Activated gamma-delta T cell treated with anti-CD3 and anti-CD28 coated beads, Interleukin-2, amount 50 U/mL, for 16 hours (primary cell): ENCODE measurements around the gene CETP.
"Not testable (repeated sequence)": the region's sequence is repeated elsewhere in the genome, so short reads cannot be mapped to it uniquely, and the experiment has no call there.

Source experiments
- DNase-seq: peaks from one replicate; pipeline ENCODE4 v3.0.0-alpha.2; 2020; ENCODE audit warnings: low read depth

Gene CETP

DNA sequence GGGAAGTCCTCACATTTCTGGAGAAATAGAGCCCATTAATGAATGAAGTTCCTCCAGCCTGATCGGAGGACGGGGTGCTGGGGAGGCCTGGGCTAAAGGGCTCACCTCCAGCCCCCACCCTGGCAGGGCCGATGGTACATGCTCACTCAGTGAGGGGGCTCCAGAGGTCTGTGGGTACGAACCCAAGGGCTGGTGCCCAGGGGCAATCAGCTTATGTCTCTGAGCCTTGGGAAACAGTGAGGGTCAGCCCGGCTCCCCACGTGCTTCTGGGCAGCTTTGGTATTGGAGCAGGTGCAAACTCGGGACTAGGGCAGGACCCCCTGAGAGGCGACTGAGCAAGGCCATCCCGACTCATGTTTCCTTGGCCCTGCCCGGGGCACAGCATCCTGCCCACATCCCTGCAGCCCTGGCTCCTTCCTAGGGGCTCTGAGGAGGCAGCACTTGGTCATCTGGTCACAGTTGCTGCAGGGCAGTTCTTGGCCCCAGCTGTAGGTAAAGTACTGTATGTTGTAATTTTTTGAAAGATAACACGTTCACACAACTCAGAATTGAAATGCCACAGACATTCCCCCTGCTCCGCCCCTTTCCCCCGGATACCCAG, 969 bp upstream of the CETP start:
- no peak for DNase-seq

DNA sequence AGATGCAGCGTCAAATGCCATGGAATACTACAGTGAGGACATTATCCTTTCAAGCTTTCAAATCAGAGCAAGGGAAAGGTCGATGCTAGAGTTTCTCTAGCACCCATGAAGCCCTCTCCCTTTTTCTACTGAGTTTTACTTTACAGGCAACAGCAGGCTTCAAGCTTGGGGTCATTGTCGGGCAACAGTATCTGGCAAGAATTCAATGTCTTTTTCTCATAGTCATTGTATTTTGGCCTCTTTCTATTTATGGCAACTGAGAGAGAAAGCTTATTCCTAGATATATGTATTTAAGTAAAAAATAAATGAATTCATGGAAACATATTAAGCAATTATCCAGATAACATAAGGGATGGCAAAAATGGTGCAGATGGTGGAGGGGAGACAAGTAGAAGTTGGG, 364 bp upstream of the CETP start:
- DNase-seq, result no peak

DNA sequence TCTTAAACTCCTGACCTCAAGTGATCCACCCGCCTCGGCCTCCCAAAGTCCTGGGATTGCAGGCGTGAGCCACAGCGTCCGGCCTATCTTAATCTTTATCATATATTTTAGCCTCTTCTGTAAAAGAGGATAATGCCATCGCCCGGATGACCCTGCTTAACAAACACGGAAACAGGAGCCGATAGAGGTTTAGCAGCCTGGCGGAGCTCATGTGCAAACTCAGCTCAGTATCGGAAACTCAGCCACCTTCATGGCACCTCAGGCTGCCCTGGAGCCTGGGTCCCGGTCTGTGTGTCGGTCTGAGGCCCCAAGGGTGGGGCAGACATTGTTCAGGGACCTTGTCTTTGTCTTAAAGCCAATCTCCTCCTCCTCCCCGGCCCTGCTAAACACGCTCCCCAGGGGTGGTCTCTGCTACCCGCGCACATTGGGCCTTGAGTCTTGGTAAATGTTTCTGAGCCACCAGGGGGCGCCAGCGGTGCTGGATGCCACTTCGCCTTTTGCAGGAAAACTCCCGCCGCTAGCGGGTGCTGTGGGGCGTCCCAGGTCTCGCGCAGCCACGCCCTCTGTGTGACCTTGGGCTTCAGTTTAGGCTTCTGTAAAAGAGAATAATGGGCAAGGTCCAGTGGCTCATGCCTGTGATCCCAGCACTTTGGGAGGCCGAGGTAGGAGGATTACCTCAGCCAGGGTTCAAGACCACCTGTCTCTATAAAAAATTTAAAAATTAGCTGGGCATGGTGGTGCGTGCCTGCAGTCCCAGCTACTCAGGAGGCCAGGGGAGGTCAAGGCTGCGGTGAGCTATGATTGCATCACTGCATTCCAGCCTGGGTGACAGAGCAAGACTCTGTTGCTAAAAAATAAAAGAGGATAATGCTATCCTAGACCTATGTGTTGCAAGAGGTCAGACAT, 2.7 kb downstream of the CETP start:
- peak; percentile 95 for DNase-seq

DNA sequence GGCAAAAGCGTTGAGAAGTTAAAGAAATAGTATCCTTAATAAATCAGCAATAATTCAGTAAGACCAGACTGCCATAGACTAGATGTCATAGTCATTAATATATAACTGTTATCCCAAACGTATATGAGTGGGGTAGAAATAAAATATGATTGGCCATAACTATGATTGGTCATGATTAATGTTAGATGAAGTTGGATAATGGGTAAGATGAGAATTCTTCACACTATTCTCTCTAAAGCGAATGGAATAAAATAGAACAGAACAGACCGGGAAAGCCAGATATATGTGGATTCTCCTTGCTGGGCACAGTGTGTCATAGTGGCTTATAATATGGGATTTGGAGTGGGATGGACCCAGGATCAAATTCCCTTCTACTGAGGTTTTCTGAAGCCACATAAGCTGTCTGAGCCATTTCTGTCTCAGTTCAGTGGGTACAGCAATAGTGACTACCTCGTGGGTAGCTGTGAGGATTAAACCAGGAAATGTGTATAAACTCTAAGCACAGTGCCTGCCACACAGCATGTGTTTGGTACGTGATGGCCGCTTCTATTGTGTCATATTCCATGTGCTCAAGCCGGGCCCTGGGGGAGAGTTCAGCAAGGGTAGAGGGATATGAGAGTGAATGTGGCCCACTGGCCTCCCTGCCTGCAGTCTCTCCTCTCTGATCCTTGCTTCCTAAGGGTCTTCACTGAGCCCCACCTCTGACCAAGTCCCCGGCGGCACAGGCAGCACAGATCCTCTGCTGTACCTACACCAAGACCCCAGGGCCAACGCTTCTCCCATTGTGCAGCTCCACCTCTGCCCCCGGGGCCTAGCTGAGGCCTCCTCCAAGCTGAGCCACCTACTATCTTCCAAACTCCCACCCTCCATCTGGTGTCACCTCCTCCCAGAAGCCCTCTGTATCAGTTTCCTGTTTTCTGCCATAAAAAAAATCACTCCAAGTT, 3.7 kb downstream of the CETP start:
- no peak for DNase-seq

DNA sequence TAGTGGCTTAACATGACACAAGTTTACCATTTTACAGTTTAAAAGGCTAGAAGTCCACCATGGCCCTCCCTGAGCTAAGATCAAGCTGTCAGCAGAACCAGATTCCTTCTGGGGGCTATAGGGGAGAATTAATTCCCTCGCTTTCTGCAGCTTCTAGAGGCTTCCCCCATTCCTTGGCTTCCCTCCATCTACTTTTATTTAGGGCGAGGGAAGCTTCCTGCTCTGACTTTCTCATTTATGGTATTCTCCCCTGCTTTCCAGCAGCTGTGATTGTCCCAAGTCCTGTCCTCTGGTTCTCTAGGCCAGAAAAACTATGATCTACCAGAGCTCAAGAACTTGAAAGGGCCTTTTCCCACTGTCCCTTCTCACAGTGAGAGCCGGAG, 4.3 kb downstream of the CETP start:
- no peak for DNase-seq

DNA sequence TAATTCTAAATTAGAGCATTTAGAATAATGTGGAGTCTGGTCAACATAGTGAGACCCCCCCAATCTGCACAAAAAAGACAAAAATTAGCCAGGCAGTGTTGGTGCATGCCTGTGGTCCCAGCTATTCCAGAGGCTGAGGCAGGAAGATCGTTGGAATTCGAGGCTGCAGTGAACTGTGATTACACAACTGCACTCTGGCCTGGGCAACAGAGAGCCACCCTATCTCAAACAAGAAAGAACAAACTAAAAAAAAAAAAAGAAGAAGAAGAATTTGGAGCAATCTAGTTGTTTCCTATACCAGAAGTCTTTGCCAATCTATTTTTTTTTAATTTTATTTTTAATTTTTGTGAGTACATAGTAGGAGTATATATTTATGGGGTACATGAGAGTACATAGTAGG, 6.0 kb downstream of the CETP start:
- DNase-seq, result no peak

DNA sequence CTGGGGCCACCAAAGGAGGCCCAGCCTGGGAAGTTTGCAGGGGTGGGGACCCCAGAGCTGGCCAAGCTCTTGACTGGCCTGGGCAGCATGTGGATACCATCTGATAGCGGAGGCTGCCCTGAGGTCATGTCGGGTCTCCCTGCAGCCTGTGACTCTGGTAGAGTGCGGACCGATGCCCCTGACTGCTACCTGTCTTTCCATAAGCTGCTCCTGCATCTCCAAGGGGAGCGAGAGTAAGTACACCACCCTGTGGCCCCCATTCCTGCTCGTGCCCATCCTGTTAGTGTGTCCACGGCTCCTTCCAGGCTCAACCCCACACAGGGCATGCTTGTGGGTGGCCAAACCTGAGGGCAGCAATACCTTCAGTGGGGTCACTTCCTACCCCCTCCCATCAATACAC, 8.0 kb downstream of the CETP start:
- DNase-seq, result no peak

DNA sequence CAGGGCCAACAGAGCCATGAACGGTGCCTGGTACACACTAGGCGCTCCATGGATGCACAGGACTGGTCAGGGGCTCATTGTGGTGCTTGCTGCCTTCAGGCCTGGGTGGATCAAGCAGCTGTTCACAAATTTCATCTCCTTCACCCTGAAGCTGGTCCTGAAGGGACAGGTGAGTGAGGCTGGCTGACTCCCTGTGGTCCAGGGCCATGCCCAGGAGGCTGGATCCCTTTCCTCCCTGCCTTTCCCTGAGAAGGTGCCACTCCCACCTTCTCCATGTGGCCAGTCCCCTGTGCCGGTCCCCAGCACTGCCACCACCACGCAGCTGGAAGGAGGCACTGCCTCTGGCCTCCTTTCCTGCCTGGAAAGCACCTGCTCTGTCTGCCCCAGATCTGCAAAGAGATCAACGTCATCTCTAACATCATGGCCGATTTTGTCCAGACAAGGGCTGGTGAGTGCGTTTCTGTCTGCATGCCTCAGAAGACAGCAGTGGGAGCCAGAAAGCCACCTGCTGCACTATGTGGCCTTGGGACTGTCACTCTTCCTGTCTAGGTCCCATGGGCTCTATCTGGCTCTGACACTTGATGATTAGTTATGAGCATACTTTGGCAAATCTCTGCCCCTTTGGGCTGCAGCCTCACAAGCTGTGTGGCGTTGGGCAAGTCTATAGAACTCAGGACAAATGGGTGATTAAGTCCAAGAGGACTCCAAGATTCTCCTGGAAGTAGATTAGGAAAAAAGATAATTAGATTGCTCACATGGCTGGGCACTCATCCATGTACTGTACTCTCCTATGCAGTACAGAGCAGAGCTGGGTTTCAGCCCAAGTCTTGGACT, 9.4 kb downstream of the CETP start:
- no peak for DNase-seq

DNA sequence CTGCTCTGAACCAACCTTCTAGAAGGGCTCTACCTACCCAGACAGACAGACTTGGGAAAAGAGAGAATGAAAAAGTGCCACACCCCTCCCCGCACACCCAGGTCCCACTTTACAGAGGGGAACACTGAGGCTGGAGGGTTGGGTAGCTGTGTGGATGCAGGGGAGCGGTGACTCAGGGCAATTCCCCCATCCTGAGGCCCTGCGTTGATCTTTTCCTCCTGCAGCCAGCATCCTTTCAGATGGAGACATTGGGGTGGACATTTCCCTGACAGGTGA, 10.0 kb downstream of the CETP start:
- DNase-seq, result no peak

DNA sequence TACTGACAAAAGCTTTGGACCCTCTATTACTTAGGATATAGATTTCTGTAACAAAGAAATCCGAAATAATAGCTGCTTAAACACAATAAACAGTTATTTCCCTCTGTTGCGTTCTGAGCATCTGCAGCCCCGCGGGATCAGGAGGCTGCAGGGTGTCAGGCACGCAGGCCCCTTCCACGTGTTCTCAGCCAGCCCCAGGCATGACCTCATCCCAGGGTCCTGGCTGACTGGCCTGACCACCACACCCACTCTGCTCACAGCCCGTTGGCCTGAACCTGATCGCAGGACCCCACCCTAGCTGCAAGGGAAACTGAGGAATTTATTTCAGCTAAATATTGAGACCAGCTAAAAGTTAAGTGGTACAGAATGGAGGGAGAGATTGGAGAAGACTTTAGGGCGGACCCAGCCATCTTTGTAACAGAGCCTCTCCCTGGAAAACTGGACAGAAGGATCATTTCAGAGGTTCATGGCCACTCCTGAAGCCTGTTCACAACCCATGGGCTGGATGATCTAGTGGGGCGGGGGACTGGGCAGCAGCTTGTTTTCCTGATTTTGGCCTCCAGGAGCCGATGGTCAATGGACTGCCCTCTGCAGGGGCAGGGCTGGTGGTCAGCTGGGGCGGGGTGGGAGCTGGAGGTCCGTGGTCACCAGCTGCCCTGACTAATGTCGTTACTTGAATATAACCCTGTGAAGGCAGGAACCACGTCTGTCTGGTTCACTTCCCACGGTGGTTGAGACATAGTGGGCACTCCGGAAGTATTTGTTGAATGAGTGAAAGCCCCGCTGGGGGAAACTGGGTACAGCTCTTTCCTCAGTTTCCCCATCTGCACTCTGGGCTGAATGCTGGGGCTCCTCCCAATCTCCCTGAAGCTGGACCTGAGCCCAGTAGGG, 10.9 kb downstream of the CETP start:
- no peak for DNase-seq

DNA sequence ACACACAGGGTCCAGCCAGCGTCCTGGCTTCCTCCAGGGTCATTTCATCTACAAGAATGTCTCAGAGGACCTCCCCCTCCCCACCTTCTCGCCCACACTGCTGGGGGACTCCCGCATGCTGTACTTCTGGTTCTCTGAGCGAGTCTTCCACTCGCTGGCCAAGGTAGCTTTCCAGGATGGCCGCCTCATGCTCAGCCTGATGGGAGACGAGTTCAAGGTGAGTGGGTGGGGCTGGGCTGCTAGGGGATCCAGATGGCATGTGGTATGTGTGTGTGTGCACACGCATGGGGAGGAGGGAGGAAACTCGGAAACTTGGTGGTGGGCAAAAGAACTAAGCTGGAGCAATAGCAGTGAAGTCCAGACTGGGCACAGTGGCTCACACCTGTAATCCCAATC, 11.5 kb downstream of the CETP start:
- DNase-seq, result no peak

DNA sequence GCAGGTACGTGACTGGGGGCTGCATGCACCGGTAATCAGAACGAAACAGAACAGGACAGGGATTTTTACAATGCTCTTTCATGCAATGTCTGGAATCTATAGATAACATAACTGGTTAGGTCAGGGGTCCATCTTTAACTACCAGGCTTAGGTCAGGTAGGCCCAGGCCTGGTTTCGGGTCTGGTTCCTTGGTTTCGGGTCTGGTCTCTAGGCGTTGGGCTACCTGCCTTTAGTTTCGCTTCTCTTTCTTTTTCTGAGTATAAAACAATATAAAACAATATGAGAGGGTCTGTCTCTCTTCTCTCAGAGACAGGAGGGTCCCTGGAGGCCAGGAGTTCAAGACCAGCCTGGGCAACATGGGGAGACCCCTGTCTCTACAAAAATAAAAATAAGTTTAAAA, 12.1 kb downstream of the CETP start:
- not testable (repeated sequence) for DNase-seq

DNA sequence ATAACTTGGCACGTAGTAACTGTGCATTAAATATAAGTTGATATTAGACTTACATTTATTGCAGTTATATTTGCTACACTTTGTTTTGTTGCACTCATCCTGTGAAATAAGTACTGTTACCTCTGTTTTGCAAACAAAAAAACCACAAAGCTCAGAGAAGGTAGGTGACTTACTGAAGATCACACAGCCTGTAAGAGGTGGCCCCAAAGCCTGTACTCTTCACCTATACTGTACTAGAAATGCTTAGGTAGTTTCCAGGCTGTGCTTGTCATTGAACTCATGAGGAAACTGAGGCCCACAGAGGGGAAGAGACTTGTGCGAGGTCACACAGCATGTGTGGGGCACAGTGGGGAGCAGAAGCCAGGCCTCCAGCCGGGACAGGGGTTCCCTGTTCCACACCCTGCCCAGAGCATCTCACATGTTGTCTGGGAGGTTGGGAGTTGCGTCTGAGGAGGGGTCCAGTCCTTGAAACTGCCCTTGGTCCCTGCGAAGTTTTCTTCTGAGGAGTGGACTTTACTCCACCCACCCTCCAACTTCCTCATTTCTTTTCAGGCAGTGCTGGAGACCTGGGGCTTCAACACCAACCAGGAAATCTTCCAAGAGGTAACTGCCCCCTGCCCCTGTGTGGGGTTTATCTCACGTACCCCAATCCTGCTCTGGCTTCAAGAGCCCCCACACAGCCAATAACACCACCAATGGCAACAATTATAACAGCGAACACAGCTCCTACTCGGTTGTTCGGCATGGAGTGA, 13.0 kb downstream of the CETP start:
- DNase-seq, result no peak

DNA sequence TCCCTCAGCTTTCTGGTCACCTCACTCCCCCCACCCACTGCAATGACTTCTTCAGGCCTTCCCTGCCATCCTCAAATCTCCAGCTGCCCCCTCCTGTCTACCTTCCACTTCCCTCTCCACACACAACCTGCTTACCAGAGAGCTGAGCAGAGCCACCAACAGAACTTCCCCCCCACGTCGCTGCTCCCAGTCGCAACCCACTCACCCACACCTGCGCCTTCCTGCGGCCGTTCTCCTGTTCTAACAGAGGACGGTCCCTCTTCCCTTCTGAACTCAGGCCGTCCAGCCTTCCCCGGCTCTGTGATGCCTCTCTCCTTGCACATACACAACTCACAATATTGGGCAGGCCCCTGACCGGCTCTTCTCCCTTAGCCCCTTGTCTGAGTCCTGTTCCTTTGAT, 14.0 kb downstream of the CETP start:
- no peak for DNase-seq

DNA sequence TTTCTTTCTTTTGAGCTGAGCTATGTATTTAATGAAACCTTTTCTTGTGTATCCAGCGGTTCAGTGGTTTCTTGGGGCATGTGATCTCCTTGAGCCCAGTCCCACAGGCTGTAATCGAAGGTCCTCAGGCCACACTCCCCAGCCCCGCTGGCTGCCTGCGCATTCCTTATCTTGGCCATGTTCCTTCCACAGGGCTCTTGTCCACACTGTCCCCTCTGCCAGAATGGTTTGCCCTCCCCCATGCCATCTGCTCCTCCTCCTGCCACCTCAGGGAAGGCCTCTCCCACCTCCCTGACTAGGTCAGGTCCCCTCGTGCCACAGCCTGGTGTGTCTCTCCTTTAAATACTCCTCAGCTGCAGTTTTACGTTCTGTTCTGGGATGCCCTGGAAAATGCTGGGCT, 15.5 kb downstream of the CETP start:
- DNase-seq, result no peak

DNA sequence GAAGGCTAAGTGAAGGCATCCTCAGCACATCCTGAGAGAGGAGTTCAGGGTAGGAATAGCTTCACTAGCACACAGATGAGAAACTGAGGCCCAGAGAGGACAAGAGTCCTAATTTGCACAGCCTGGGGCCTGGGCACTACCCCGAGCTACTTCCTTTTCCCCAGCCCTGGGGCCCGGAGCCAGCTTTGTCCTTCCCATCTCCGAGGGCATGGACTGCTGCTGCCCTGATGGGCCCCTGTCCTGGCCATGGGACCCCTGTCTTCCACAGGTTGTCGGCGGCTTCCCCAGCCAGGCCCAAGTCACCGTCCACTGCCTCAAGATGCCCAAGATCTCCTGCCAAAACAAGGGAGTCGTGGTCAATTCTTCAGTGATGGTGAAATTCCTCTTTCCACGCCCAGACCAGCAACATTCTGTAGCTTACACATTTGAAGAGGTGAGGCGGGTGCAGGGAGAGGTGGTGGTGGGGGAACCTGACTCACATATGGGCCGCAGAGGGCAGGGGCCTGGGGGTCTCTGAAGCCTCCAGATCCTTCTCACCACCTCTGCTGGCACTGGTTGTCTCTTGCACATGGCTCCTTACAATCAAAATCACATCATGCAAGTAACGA, 16.2 kb downstream of the CETP start:
- no peak for DNase-seq

DNA sequence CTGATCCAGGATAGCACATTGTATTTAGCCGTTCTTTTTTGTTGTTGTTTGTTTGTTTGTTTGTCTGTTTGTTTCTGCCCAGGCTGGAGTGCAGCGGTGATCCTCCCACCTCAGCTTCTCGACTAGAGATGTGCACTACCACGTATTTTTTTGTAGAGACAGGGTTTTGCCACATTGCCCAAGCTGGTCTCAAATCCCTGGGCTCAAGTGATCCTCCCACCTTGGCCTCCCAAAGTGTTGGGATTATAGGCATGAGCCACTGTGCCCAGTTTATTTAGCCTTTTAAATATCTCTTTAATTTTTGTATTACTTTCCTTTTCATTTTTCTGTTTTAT, 18.4 kb downstream of the CETP start:
- no peak for DNase-seq

DNA sequence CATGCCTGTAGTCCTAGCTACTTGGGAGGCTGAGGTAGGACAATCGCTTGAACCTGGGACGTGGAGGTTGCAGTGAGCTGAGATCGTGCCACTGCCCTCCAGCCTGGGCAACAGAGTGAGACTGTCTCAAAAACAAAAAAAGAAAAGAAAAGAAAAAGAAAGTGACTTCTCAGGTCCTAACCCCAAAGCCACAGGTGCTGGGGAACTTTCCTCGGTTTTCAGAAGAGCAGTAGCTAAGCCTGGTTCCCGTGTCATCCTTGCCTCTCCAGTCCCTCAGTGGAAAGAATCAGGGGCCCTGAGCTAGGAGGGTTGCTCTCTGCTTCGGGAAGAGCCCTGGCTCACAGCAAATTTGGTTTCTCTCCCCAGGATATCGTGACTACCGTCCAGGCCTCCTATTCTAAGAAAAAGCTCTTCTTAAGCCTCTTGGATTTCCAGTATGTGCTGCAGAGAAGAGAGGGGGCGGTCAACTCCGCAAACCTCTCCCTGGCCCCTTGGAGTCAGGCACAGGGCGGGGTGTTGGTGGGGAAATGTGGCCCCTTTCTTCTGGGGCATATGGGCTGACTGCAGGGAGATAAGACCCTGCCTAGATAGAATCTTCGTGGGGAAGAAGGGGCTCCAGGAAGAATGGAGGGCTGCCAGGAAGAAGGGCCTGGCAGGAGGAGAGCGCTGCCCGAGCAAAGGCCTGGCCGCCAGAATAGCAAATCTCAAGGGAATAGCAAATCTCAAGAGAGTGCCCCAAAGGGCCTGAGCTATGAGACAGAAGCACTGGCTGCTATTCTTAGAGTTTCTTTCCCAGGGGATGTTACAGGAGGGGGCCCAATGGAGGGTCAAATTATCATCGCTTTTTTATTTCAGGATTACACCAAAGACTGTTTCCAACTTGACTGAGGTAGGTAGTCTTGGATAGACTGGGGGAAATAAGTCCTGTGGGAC, 19.3 kb downstream of the CETP start:
- no peak for DNase-seq

DNA sequence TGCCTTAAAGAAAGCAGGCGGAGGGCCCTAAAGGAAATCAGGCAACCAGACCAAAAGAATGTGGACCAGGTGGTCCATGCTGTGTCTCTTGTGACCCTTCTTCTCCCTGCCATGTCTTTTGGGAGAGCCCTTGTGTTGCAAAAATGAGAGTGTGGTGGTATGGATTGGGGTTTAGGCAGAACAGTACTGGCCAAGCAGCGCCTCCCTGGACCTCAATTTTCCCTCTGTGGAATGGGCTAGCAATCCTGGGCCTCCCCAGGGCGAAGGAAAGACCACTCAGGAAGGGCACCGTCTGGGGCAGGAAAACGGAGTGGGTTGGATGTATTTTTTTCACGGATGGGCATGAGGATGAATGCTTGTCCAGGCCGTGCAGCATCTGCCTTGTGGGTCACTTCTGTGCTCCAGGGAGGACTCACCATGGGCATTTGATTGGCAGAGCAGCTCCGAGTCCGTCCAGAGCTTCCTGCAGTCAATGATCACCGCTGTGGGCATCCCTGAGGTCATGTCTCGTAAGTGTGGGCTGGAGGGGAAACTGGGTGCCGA, 20.1 kb downstream of the CETP start:
- no peak for DNase-seq
